Measurements from ENCODE around the gene ADAMTSL1.

ADAMTSL1 gene

DNA sequence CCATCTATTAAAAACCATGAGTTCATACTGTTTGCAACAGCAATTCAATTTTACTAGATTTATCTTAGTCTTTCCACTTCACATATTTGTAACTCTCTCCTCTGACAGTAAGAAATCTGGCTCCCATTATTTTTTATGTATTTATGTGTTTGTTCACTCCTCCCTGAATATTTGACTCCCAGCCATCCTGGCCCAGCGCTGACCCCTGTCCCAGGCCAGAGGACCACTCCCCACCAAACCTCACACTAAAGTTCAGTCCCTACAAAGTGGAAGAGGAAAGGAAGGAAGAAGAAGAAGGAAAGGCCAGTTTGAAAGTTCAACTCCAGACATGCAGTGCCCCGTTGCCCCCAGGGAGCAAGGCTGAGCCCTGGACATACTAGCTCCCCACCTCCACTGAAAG is 271.8 kb downstream of the ADAMTSL1 start:
- DNase-seq, result no peak

GRCh38 chr9:18746631-18747030 is 272.7 kb downstream of the ADAMTSL1 start:
- DNase-seq, result no peak

GRCh38 chr9:18747595-18747994 is 273.6 kb downstream of the ADAMTSL1 start:
- no peak for DNase-seq

DNA sequence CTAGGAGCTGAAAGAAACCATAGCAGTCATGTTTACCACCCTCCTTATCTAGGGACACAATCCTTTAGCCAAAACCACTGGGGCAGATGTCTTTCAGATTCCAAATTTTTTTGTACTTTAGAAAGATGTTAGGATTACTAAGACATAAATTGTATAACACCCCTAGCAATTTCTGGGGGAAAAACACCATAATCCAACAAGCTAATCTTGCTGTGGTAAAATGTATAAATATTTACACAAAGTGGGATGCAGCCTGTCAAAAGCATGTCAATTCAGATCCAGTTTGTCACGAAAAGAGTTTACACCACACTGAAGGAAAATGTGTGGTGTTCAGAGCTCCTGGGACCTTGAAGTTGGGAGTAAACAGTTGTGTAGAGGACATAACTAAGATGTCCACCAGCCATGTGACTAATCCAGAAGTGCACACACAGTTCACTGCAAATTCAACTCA is 274.3 kb downstream of the ADAMTSL1 start:
- no peak for DNase-seq

- no peak for DNase-seq
Measured at GRCh38 chr9:18749711-18750110, 275.8 kb downstream of the ADAMTSL1 start.

DNA sequence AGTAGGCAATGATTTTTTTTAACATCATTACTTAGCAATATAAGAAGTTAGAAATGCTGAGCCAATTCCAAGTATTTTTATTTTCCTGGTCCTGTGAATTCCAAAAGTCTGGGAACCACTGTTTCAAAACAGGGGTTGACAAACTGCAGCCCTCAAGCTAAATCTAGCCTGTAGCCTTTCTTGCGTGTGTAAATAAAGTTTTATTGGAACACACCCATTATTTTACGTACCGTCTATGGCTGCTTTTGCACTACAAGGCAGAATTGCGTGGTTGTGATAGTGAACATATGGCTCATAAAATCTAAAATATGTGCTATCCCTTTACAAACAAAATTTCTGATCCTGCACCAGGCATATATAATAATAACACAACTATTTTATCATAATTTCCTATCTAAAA is 280.0 kb downstream of the ADAMTSL1 start:
- DNase-seq, result no peak

GRCh38 chr9:18754537-18754936 is 280.6 kb downstream of the ADAMTSL1 start:
- no peak for DNase-seq

DNA sequence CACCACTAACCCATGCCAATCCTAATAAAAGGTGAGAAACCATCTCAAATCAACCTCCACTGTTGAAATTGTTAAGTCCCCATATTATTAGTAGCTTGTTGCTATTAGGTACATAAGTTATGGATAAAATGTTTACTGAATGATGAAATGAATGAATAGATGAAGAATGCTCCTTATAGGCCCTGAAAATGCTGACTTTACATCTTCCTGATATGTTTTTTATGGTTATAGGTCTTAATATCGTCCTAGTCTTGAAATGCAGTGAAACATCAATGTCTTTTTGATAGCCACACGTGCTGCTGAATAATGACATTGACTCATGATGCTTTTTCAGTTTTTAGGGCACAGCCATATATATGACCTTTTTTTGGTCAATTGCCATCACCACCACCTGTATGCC is 281.3 kb downstream of the ADAMTSL1 start:
- DNase-seq, result no peak

DNA sequence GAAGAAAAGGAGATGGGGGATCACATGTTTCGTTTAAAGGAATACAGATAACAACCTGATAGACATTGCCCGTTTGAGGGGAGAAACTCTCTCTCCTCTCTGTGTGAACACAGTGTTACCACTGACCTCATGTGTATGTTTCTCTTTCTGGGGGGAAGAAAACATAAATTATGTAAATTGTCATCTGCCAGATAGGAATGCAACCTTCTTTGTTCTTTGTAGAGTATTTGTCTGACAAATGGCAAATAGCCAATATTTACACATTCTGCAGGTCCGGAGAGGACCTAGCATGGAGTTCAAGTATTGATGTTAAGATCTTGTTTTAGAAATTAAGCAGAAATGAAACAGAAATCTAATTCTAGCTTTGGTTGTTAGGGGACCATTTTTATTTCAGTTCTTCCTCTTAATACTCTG is 282.8 kb downstream of the ADAMTSL1 start:
- DNase-seq, result no peak

DNA sequence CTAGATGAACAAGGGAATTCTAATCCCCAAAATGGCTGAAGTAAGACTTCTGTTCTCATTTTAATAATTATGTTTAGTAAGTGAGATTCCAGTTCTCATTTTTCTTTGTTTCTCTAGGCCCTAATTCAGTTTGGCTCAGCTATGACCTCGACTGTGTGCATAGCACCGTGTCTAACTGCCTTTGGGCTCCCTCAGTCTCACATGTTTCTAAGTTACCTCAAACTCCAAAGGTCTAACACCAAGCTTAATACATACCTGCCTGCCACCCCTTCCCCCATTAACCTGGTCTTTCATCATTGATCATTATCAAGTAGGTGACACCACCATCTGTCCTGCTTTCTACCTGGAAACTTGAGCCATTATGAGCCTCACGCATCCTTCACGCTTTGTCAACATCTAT is 285.9 kb downstream of the ADAMTSL1 start:
- DNase-seq, result no peak

DNA sequence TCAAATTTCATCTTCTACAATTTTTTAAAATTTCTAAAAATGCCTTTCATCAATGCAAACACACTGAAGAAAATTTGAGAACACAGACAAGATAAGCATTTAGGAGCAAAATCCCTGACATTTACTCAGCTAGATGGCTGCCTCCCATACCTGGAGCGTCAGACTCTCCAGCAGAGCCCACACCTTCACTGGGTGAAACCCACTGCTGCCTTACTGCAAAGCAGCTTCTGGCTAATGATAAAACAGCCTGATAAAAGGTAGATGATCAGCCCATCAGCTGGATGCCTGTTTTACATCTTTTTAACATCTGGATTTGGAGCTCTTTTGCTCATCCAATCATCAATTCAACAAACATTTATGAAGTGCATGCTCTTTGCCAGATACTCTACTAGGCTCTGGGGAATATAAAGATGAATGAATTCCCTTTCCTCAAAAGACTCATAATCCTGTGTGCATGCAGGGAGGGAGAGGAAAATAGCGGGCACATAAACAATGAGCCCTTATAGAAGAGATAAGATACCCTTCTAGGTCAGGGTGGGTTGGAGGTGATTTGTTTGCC is 287.9 kb downstream of the ADAMTSL1 start:
- DNase-seq, result no peak

- no peak for DNase-seq
Measured at GRCh38 chr9:18766989-18767550, 293.1 kb downstream of the ADAMTSL1 start.

GRCh38 chr9:18768951-18769622 is 295.1 kb downstream of the ADAMTSL1 start:
- DNase-seq, result no peak

DNA sequence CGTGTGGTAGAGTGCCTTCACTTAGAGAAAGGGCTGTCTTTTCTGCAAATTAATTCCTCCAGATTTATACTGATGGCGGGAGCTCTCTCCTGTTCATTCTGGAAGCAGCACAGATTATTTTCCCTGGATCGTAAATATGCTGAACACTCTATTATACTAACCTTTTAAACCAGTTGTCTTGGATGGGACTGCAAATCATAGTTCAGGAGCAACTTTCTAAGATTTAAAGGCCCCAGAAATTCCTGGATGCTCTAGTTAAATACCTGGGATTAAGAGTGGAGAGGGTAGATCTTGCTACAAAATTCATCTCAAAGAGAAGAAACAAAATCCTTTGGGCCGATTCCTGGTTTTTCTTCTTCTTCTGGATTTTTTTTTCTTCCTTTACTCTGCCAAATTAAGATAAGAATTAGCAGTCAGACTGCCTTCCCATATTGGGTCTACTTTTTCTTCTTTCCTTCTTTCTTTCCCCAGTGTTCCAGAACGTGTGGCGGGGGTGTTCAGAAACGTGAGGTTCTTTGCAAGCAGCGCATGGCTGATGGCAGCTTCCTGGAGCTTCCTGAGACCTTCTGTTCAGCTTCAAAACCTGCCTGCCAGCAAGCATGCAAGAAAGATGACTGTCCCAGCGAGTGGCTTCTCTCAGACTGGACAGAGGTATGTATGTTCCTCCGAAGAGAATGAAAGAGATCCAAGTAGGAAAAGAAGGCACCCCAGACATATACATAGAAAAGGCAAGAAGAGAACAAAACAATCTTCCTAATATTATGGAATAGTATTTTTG is 296.4 kb downstream of the ADAMTSL1 start:
- no peak for DNase-seq

DNA sequence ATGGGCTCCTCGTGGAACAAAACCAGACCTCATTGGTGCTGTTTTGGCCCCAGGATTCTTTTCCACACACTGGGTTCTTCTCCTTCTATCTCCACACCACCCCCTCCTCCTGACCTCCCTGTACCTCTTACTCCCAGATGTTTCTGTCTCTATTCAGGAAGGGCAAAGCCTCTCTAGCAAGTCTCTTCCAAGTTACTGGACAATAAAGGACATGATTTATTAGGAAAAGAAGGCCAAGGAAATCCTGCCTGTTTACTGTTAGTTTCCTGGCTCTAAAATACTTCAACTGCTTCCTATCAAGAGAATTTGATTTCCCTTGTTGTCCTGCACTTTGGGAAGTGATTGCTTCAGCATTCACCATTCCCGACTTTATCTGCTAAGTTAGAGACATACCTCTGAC is 297.1 kb downstream of the ADAMTSL1 start:
- DNase-seq, result no peak

GRCh38 chr9:18771763-18772162 is 297.8 kb downstream of the ADAMTSL1 start:
- DNase-seq, result no peak

GRCh38 chr9:18775241-18775640 is 301.3 kb downstream of the ADAMTSL1 start:
- no peak for DNase-seq

GRCh38 chr9:18775930-18776329 is 302.0 kb downstream of the ADAMTSL1 start:
- no peak for DNase-seq

DNA sequence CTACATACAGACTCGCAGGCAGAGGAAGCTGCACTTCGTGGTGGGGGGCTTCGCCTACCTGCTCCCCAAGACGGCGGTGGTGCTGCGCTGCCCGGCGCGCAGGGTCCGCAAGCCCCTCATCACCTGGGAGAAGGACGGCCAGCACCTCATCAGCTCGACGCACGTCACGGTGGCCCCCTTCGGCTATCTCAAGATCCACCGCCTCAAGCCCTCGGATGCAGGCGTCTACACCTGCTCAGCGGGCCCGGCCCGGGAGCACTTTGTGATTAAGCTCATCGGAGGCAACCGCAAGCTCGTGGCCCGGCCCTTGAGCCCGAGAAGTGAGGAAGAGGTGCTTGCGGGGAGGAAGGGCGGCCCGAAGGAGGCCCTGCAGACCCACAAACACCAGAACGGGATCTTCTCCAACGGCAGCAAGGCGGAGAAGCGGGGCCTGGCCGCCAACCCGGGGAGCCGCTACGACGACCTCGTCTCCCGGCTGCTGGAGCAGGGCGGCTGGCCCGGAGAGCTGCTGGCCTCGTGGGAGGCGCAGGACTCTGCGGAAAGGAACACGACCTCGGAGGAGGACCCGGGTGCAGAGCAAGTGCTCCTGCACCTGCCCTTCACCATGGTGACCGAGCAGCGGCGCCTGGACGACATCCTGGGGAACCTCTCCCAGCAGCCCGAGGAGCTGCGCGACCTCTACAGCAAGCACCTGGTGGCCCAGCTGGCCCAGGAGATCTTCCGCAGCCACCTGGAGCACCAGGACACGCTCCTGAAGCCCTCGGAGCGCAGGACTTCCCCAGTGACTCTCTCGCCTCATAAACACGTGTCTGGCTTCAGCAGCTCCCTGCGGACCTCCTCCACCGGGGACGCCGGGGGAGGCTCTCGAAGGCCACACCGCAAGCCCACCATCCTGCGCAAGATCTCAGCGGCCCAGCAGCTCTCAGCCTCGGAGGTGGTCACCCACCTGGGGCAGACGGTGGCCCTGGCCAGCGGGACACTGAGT is 303.2 kb downstream of the ADAMTSL1 start:
- no peak for DNase-seq

DNA sequence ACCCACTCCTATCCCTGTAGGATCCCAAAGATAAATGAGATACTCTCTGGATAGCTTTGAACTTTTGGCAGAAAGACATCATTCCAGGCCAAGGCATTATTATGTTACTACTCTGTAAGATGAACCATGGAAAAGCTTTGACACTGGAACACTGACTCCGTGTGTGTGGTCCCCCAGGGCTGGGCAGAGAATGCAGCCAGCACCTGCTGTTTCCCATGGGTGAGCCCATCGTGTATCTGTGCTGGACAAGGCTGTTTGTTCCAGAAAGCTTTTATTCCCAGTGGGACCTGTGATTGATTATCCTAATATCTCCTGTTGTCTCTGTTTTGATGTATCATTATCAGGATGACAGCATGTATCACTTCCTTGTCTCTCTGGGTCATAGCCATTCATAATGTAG is 304.2 kb downstream of the ADAMTSL1 start:
- no peak for DNase-seq

DNA sequence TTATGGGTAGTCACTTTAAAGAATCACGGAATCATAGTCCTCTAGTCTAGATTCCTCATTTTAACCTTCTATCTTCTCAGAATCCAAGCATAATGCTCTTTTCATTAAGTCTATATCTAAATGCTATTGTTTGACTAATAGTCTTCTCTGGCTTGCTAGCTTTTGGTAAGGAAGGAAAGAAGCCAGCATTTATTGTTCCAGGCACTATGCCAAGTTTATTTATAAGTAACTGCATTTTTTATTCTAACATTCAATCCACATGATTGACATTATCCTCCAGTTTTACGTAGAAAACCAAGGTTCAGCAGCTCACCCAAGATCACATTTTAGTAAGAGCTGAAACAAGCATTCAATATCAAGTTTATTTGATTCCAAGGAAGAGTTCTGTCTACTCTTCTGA is 304.9 kb downstream of the ADAMTSL1 start:
- no peak for DNase-seq

GRCh38 chr9:18783909-18784308 is 310.0 kb downstream of the ADAMTSL1 start:
- no peak for DNase-seq

DNA sequence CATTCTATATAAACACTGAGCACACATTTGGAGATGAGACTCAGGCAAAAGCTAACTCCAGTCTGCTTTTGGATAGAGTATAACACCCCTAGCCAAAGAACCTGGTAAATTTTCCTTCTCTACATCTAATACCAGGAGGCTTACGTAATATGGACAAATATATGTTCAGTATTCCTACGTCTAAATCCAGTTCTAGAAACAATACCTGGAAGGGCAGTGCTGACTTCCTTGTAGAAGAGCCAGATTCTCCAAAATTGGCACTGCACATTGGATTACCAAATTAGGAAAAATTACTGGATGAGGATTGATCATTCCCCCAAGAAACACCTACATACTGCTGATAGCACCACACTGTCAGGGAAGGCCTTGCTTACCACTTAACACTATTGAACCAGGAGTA is 311.7 kb downstream of the ADAMTSL1 start:
- DNase-seq, result no peak

Measured in CD4-positive, alpha-beta T cell treated with Interleukin-1 beta for 1 hour (primary cell).